GM19397 (cell line): ENCODE data around the gene HIGD2A.

Experiments used
- ATAC-seq: cut with Tn5 transposase; IDR thresholded peaks from one replicate; pipeline ENCODE4 v1.9.1; 2021; ENCODE audit warnings: mild to moderate bottlenecking, moderate library complexity; ENCODE audit not compliant: unreplicated experiment

The HIGD2A gene, protein sequence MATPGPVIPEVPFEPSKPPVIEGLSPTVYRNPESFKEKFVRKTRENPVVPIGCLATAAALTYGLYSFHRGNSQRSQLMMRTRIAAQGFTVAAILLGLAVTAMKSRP

DNA sequence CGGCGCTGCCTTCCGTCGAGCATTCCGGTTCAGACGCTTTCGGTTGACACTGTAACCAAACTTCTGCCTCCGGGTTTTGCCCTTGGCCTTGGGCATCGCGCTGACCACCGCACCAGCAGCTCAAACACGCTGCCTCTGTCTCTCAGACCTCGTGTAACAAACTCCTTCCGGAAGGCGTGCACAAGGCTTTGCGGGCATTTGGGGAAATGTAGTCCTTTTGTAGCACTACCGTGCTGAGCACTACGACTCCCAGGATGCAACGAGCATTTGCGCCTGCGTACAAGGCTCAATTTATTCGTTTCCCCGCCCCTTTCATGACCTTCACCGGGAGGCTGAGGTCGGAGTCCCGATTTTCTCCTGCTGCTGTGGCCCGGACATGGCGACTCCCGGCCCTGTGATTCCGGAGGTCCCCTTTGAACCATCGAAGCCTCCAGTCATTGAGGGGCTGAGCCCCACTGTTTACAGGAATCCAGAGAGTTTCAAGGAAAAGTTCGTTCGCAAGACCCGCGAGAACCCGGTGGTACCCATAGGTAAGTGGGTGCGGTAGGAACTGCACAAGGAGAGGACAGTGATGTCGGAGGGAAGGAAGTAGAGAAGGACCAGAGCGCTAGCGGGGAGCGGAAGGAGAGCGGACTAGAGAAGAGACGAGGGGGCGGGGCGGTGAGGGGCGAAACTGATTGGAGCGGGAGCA is at the start of gene HIGD2A, which contains the start of gene NOP16:
Gene HIGD2A (plus strand): TSS at position 308 of the 691 bp plus-strand sequence. CDS start 69 bp downstream, at position 377.
Gene NOP16 (minus strand): TSS at position 155 of the 691 bp plus-strand sequence. CDS start 59 bp downstream, at position 96.
- peak; percentile 79 for ATAC-seq

DNA sequence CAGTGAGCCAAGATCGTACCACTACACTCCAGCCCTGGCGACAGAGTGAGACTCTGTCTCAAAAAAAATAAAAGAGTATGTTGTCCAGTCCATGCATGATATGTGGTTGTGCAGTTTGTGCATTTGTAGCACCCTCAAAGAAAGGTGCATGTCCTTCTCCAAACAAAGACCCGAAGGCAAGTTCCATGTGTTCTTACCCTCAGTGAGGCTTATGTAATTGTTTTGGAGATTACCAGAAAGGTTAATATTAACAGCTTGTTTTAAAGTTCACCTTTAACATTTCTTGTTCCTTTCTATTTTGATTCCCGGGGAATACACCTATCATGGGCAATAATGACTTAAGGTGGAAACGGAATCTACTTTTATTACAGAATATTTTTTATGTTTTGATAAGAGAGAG is 49.2 kb upstream of the HIGD2A start:
- no peak for ATAC-seq

DNA sequence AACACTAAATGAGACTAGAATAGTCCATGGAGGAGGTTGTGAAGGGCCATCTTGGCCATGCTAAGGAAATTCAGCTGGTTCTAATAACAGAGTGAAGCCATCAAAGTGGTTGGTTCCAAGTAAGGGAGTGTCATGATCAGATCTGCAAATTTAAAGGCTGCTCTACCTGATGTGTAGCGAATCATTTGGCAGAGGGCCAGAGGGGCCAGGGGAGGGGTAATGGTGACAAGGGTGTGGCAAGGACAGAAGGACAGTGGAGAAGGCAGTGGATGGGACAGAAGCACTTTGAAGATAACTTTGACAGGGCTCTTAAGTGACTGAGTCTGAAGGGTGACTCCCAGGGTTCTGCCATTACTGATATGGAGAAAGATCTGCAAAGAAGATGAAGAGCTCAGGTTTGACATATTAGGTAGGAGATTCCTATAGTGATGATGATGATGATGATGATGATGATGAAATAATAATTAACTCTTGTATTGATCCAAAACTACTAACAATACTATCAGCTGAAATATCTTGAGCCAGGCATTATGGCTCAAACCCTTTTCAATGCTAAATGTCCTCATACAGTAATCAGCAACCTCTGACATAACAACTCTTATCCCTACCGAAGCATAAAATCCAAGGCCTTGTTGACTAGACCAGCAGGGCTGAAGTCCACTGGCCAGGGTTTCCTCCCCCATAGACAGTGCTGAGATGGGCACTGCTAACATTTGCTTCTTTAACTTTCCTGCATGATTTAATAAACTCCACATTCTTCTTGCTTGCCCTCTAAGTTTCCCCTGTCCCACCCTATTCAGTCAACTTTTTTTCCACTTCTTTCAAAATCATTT is 47.0 kb upstream of the HIGD2A start:
- no peak for ATAC-seq

DNA sequence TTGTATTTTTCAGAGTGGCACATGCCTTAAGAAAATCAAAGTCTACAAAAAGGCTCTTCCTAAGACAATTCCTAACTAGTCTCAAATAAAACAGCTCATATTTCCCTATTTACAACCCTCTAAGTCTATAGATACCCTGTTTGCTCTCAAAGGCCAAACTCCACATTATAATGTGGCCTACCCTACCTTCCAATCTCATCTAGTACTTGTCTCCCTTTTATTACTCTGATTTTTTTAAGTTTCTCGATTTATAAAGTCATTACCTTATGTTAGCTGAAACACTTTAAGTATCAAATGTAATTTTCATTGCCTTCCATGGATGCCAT is 46.4 kb upstream of the HIGD2A start:
- no peak for ATAC-seq

DNA sequence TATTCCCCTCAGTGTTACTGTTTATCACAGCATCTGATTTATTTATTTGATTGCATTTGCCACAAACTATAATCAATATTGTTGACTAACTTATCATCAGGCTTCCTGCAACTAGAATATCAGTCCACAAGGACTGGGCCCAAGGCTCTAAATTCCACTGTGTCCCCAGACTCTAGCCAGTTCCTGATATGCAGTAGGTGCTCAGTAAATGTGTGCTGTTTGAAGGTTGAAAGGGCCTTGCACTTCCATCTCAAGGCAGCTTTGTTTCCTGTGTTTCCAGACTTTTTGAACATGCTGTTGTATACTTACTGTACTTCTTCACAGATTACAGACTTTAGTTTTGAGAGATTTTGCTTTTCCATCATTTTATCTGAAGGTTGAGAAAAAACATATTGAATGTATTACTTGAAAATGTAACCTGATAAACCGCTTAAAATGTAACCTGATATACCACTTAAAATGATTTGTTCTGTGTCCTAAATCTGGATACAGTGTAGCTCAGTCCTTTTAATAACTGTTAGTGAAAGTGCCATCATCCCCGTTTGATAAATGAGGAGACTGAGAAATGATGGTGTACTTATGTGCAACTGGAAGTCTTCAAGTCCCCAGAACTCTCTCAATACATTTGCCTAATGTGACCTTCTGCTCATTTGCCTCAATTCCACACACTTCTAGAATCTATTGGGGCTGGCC is 45.6 kb upstream of the HIGD2A start:
- no peak for ATAC-seq

DNA sequence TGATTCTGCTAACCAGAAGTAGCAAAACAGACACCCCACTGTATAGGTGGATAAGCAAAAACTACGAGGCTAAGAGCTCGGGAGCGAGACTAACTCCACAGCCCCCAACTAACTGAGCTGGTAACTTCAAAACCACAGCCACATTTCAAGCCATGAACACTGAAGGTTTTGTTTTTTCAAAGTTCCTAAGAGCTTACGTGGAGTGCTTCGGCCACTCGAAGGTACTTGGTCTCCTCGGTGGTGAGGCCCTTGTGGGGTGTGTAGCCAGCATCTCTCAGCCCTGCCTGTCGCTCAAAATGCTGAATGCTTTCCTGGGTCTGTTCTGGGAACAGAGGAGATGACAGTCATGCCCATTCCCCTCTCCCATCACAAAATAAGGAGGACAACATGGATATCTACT is 38.1 kb upstream of the HIGD2A start:
- ATAC-seq = no peak

DNA sequence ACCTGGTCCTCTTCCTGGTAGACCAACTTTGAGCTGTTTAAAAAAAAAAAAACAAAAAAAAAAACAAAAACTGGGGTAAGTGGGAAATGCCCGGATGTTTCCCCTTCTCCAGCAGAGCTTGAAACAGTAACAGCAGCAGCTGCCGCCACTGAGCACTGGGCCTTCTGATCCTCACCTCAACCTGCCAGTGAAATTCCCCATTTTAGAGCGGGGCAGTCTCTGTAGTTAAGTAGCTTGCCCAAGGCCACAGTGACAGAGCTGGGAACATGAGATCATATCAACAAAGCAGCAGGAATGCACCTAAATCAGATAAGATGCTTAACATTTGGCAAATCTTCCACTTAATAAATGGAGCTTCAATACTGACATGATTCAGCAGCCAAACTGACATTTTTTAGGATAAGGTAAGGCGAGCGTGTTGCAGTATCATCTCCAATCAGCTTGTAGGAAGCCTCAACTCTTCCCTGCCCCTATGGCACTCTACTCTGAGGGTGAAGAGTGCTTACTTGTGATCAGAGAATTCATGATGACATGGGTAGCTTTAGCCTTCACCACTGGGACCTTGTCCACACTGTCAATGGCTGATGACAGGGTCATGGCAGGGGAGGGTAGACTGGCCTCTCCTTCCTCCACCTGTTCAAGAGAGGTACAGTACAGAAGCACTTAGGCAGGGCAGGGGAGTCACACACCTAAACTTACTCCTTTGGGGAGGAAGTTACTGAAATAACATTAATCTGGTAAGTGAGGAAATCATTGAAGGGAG is 36.3 kb upstream of the HIGD2A start:
- ATAC-seq = no peak

DNA sequence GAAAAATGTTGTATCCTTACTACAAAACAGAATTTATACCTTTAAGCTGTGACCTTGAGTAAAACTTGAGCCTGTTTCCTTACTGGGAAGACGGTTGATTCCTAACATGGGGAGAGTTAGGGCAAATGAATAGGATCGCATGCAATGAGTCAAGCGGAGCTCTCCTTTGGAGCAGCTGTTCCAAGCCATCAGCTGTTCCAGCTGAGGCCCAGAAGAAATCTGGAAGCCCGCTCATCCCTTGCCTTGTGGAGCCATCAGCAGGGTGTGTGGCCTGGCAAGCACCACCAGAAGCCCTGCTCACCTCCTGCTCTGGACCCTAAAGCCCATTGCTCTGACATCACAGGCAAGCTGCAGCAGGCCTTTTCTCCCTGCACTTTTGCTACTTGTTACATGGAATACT is 35.0 kb upstream of the HIGD2A start:
- ATAC-seq = no peak

DNA sequence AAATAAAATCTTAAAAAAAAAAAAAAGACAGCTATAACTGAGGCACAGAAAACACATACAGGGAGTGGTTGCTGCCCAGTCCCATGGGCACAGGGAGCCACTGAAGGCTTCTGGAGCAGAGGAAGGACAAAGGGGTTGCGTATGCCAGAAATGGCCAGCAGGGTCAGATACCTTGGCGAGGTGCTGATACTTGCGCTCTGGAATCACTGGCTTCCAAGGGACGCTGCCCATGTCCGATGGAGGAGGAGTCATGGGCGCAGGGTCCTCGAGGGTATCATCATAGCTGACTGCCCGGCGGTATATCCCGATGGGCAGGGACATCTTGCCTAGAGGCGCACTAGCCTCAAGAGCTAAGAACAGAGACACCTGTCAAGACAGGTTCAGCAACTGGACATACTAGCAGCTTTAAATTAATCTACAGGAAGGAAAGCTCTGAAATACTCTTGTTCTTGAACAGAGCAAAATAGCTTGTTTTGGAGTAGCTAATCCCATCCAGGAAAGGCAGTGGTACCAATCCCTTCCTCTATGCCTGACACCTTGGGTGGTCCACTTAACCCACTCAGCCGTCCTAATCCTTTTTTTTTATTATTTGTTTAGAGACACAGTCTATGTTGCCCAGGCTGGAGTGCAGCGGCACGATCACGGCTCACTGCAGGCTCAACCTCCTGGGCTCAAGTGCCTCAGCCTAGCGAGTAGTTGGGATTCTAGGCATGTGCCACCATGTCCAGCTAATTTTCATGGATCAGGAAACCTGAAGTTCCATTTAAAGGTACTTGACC is 33.0 kb upstream of the HIGD2A start:
- ATAC-seq = no peak

DNA sequence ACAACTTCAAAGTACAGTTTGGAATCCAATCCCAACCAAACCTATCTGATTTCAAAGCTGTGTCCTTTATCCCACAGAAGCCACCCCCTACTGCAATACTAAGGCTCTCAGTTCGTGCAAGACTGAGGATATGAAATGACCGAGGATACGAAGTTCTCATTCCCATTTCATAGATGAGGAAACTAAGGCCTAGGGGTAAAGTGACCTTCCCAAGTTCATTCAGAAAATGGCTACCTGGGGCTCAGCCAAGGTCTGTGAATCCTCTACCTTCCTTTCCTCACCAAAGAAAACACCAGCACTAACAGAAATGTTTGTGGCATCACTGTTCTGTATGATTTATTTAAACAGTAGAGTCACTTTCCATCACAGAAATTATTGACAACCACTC is 32.4 kb upstream of the HIGD2A start:
- no peak for ATAC-seq

DNA sequence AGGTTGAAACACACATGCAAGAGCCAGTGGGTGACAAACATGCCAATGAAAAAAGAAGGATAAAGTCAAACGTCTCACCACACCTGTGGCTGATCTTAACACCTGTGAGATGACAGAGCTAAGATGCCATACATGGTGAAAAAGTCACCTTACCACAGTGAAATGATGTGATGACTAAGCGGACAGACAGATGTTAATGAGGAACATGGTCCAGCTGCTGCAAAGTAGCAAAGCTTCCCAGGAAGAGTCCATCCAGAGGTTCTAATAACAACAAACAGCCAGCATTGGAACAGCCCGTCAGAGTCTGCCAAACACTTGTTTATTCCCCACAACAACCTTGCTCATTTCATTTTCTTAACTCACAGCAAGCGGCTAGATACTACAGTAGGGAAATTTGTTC is 28.9 kb upstream of the HIGD2A start:
- ATAC-seq = no peak

DNA sequence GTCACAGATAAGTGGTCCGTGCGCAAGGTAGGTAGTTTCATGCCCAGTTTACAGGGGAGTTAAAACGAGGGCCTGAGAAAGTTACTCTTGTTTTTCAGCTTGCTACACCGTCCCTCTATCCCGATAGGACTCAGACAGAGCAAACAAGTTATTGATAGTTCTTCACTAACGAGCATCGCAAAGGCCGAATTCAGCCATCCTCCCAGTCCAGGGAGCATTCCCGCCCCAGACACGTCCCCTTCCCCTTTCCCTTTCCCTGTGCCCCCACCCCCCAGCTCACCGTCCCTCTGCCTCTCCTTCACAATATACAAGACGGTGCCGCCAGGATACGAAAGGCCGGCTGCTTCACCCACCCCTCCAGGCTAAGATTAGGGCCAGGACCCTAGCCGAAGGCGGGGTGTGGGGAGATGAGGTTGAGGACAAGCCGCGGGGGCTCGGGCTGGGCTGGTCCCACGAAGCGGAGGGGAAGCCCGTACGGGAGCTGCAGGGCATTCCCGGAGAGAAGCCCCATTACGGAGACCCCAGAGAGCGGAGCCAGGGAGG is 27.6 kb upstream of the HIGD2A start:
- ATAC-seq = no peak

DNA sequence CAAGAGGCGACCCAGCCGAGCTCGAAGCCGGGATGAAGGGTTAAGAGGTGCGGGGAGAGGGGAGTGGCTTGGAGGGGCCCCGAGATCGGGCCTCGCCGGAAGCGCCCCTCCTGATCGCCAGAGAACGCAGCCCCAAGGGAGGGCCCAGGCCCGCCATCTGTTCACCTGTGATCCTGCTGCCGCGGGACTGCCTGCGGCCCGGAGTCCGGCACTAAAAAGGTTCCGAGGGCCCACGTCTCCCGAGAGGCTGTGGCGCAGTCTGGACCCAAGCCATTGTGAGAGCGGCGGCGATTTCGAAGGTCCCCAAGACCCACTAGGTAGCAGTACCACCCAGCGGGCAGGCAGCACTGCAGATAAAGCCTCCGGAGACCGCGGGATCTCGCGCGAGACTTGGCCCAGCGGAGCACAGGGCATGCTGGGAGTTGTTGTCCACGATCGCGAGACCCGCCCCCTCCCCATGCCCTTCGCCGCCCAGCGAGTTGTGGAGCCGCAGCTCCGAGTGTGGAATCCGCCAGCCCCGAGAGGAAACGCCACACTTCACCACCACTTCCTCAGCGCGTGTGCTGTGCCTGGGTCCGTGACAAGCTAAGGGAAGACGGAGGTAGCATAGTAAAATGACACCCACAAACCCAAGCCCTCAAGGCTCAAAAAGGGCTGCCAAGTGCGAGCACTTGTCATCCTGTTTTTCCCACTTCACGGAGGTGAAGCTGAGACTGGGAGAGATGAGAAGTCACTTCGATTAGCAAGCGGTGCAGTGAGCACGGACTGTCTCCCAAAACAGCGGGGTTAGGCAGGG is 26.9 kb upstream of the HIGD2A start, which contains the start of gene KIAA1191:
Gene KIAA1191 (minus strand): TSS at position 328 of the 796 bp plus-strand sequence. CDS start 2,256 bp downstream, outside the sequence.
- peak; percentile 87 for ATAC-seq

DNA sequence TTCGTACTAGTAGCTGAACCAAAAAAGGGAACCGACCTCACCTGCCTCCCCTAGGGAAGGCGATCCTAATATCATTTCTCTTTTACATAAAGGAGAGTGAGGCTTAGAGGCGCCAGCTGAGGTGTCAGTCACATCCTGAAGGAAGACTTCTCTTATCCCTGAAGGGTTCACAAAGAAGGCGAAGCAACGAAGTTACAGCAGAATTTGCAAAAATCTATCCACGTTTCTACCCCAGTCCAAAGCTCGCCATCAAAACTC is 26.4 kb upstream of the HIGD2A start:
- no peak for ATAC-seq

DNA sequence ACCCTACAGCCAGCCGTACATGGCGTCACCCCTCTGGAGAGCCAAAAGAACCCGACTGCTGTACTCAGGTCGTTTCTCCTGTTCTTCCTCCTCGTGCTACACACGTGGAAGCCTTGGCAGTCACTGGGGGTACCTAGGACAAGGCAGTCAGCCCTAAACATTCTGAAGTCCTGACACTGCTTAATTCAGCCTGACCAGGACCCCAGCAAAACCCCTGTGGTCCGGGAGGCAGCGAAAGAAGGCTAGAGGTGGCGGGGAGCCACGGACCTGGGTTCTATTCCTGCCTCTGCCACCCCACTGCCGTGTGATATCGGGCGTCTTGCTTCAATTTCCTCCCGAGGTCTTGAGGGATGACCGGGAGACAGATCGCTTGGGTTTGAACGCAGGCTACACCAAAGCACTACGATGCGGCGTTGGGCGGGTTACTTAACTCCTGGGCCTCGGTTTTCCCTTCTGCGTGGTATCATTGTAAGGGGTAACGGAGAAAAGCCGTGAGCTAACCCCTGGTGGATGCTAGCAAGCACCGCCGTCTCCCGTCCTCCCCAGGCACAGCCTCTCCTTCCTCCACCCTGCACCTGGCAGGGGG is 23.7 kb upstream of the HIGD2A start:
- ATAC-seq = no peak

DNA sequence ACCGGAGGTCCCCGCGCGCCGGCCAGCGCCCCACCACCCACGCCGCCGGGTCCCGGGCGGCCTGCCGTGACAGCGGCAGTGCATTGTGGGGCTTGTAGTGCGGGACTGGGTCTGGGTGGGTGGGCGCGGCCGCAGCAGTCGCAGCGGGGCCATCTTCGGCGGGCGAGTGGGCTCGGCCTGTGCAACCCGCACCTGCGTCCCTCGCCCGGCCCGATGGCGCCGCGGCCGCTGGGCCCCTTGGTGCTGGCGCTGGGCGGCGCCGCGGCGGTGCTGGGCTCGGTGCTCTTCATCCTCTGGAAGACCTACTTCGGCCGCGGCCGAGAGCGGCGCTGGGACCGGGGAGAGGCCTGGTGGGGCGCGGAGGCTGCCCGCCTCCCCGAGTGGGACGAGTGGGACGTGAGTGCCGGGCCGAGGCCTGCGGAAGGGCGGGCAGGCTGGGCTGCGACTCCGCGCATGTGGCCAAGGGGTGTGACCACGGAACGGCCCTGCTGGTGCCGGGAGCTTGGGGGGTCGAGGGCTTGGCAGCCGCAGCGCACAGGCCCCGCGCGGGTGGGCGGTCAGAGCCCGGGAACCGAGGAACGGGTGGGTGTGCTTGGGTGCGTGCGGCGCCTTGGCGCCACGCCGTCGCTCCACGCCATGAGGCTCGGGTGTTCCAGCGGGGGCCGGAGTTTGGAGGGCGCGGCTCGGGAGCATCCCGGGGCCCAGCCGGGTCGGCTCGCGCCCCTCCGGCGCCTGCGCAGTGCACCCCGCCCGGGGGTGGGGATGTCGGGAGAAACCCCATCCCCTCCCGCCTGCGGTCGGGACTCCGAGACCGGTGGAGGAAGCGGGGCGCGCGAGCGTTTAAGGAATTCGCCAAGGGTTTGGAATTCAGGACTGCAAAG is 23.0 kb upstream of the HIGD2A start, which contains the start of gene ARL10:
Gene ARL10 (plus strand): TSS at position 137 of the 881 bp plus-strand sequence. CDS start 77 bp downstream, at position 214.
- peak; percentile 36 for ATAC-seq

DNA sequence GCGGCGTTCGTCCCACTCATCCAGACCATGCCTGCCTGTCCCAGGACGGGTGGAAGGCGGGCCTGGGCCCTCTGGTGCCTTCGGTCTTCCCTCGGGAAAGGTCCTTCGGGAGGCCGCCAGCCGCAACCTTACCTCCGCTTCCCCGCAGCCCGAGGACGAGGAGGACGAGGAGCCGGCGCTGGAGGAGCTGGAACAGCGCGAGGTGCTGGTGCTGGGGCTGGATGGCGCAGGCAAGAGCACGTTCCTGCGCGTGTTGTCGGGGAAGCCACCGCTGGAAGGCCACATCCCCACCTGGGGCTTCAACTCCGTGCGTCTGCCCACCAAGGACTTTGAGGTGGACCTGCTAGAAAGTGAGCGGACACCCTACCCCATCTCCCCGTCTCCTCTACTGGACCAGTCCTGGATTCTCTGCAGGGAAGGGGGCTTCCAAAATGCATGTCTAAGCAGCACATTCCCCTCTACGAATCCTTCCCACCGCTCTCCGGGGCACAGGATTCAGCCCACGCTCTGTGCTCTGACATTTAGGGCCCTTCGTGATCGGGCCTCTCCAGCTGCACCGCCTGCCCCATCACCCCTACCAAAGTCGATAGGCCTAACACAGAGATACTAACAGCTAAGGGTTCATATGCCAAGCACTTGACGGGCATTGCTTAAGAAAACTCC is 22.2 kb upstream of the HIGD2A start:
- ATAC-seq = no peak
